ENCODE data around the gene SETBP1. TPM values are rescaled to one million over a fixed set of nuclear protein-coding genes. Genes with fewer than 3 reads are reported as not detected.
"Not testable (repeated sequence)": the region's sequence is repeated elsewhere in the genome, so short reads cannot be mapped to it uniquely, and the experiment has no call there.

The SETBP1 gene
- total and polyA plus RNA-seq, 8 donors, result 1.4 to 66.5 (median 20.1) TPM

DNA sequence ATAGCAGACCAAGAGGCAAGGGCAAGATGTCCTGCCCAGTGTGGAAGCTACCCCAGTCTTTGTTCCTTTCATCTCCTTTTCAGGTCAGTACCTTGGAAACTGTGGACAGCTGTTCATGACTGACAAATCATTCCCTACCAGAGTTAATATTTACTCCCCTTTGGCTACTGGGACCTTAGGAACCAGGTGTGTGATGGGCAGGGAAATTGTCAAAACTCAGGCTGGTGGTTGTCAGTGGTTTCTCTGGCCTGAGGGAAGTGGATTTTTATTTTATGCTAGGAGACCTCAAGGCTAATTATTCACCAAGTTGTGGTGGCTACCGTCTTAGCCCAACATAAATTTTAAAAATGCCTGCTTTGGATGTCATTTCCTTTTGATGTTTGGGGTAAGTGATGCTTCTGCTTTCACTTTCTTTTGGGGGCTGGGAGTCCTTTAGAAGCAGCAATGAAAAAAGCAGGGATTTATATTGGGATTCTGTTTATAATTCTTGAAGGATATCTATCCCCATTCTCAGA is 119.3 kb downstream of the SETBP1 start:
- Histone ChIP-seq H3K27ac (peak overlapping the region; percentile 22 to 90 (median 65)), H3K9me3 (no peaks in the 10 kb centered on the region), H3K4me3 (no peak overlapping the region), H3K36me3 (no peaks in the 10 kb centered on the region), H3K4me1 (peaks cover 24 to 82% (median 66%) of the 10 kb centered on the region in 4 donors), H3K27me3 (no peaks in the 10 kb centered on the region)
- 30 to 50% (median 48%) methylated on average over 1 of the region's 1 CpG for WGBS, 5 donors
- no peak for TF ChIP-seq POLR2A (IDR thresholded peaks at IDR 0.05)
- no peak for TF ChIP-seq EP300 (IDR thresholded peaks at IDR 0.05)
- TF ChIP-seq POLR2AphosphoS5 (IDR thresholded peaks at IDR 0.05), result no peak
- TF ChIP-seq, protein P1, sequence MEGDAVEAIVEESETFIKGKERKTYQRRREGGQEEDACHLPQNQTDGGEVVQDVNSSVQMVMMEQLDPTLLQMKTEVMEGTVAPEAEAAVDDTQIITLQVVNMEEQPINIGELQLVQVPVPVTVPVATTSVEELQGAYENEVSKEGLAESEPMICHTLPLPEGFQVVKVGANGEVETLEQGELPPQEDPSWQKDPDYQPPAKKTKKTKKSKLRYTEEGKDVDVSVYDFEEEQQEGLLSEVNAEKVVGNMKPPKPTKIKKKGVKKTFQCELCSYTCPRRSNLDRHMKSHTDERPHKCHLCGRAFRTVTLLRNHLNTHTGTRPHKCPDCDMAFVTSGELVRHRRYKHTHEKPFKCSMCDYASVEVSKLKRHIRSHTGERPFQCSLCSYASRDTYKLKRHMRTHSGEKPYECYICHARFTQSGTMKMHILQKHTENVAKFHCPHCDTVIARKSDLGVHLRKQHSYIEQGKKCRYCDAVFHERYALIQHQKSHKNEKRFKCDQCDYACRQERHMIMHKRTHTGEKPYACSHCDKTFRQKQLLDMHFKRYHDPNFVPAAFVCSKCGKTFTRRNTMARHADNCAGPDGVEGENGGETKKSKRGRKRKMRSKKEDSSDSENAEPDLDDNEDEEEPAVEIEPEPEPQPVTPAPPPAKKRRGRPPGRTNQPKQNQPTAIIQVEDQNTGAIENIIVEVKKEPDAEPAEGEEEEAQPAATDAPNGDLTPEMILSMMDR (IDR thresholded peaks at IDR 0.05), result no peak
- intact Hi-C loops (cut with DNase I; ENCODE audit: low total_unique reads), result no loop called here
- DNase-seq, result no peak

DNA sequence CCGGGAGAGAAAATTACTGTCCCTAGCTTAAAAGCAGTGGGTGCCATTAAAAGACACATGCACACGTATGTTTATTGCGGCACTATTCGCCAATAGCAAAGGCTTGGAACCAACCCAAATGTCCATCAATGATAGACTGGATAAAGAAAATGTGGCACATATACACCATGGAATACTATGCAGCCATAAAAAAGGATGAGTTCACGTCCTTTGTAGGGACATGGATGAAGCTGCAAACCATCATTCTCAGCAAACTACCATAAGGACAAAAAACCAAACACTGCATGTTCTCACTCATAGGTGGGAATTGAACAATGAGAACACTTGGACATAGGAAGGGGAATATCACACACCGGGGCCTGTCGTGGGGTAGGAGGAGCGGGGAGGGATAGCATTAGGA is 120.1 kb downstream of the SETBP1 start:
- H3K9me3 ChIP-seq; H3K36me3 ChIP-seq; H3K27me3 ChIP-seq; H3K4me3 ChIP-seq; intact Hi-C loops (cut with DNase I; ENCODE audit: low total_unique reads); DNase-seq: not testable (repeated sequence)
- 95 to 99% (median 95%) methylated on average over 8 of the region's 8 CpGs for WGBS, 5 donors
- H3K4me1 ChIP-seq, result peaks cover 27 to 90% (median 70%) of the 10 kb centered on the region in 4 donors
- H3K27ac ChIP-seq, result peak overlapping the region in 1 of 5 donors; percentile 90

DNA sequence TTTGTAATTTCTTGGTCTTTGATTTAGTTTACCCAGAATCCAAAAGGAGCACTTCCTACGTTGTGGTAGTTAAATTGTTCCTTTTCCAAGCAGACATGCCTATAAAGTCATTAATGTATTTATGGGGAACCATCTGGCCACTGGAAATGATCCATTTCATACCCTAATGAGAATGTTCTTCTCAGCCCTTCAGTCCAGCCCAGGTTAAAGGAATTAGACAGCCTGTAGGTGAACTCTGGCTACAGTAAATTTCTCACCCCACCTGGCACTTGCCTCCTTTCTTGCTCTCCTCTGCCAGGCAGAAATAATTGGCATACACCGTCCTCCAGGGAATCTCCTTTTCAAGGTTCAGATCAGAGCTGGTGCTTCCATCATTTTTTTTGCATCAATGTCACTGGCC is 121.1 kb downstream of the SETBP1 start:
- peak overlapping the region in 4 of 5 donors; percentile 81 to 90 (median 86) for H3K27ac ChIP-seq
- 82 to 94% (median 91%) methylated on average over 2 of the region's 2 CpGs for WGBS, 5 donors
- no peak overlapping the region for H3K4me3 ChIP-seq
- no peaks in the 10 kb centered on the region for H3K27me3 ChIP-seq
- H3K9me3 ChIP-seq, result no peaks in the 10 kb centered on the region
- no peak for DNase-seq
- no peaks in the 10 kb centered on the region for H3K36me3 ChIP-seq
- peaks cover 32 to 93% (median 71%) of the 10 kb centered on the region in 4 donors for H3K4me1 ChIP-seq
- intact Hi-C loops (cut with DNase I; ENCODE audit: low total_unique reads), result no loop called here
- TF ChIP-seq EP300 (IDR thresholded peaks at IDR 0.05) (no peak), POLR2AphosphoS5 (IDR thresholded peaks at IDR 0.05) (no peak)
- TF ChIP-seq, protein P1 (IDR thresholded peaks at IDR 0.05), result no peak

DNA sequence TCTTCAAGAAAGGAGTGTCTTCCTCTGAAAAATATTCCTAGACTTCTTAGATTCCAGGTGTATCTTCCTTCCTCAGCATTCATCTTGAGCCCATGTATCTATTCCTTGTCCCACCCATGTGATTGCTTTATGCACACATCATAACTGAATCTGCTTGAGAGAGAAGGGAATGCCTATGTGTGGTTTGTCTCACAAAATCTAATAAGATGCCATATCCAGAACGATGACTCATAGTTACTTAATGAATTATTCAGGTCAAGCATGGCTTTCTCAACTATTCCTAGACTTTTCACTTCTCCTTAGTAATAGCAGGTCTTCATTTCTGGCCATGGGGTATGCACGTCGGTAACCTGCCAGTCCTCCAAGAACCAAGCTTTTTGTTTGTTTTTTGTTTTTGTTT is 121.8 kb downstream of the SETBP1 start:
- Histone ChIP-seq H3K4me1 (peaks cover 31 to 93% (median 72%) of the 10 kb centered on the region in 4 donors), H3K36me3 (no peaks in the 10 kb centered on the region)

More for the DNA sequence above, 121.8 kb downstream of the SETBP1 start:
- intact Hi-C loops (cut with DNase I; ENCODE audit: low total_unique reads), result no loop called here
- H3K9me3 ChIP-seq, result no peaks in the 10 kb centered on the region
- H3K4me3 ChIP-seq, result no peak overlapping the region
- H3K27ac ChIP-seq, result peak overlapping the region; percentile 59 to 90 (median 85)
- no peaks in the 10 kb centered on the region for H3K27me3 ChIP-seq
- TF ChIP-seq POLR2A (IDR thresholded peaks at IDR 0.05) (no peak), POLR2AphosphoS5 (IDR thresholded peaks at IDR 0.05) (no peak), EP300 (IDR thresholded peaks at IDR 0.05) (no peak)
- TF ChIP-seq, protein P1 (IDR thresholded peaks at IDR 0.05), result no peak
- DNase-seq, result no peak
- WGBS, 5 donors, result 65 to 79% (median 74%) methylated on average over 3 of the region's 3 CpGs

Data from stomach (tissue), 9 donors.